HEK293 (cell line): Measurements from ENCODE around the gene NUFIP1.

Experiments used
- HOXD13 ChIP-seq: sonication (generic); formaldehyde crosslinking; IDR thresholded peaks from 2 replicates; pipeline ENCODE4 v1.8.0; 2022; ENCODE audit warnings: missing genetic modification reagents, borderline replicate concordance
- WT1 ChIP-seq: fragments of 450-650 bp; formaldehyde crosslinking; IDR thresholded peaks from 2 replicates; pipeline ENCODE4 v1.5.1; 2016; ENCODE audit warnings: missing biosample characterization, missing genetic modification characterization
- ZFP3 ChIP-seq: fragments of 450-650 bp; formaldehyde crosslinking; IDR thresholded peaks from 2 replicates; pipeline ENCODE4 v1.5.1; 2016; ENCODE audit warnings: low read depth, missing biosample characterization, missing genetic modification characterization
- ZNF140 ChIP-seq: fragments of 450-650 bp; formaldehyde crosslinking; IDR thresholded peaks from 2 replicates; pipeline ENCODE4 v1.5.1; 2016; ENCODE audit warnings: missing biosample characterization, missing genetic modification characterization
- ZNF19 ChIP-seq: fragments of 450-650 bp; formaldehyde crosslinking; IDR thresholded peaks from 2 replicates; pipeline ENCODE4; 2016; ENCODE audit warnings: missing biosample characterization, missing genetic modification characterization, low read depth
- ZNF221 ChIP-seq: fragments of 450-650 bp; formaldehyde crosslinking; IDR thresholded peaks from 2 replicates; pipeline ENCODE4 v1.5.1; 2017; ENCODE audit warnings: missing biosample characterization, missing genetic modification characterization, borderline replicate concordance
- ZNF248 ChIP-seq: fragments of 450-650 bp; formaldehyde crosslinking; IDR thresholded peaks from 2 replicates; pipeline ENCODE4 v1.5.1; 2017; ENCODE audit warnings: missing biosample characterization, missing genetic modification characterization
- ZNF335 ChIP-seq: fragments of 450-650 bp; formaldehyde crosslinking; conservative IDR thresholded peaks from 2 replicates; pipeline ENCODE4 v1.5.1; 2016; ENCODE audit warnings: missing biosample characterization, missing genetic modification characterization
- ZNF354C ChIP-seq: fragments of 450-650 bp; formaldehyde crosslinking; IDR thresholded peaks from 2 replicates; pipeline ENCODE4 v1.5.1; 2016; ENCODE audit warnings: missing biosample characterization, missing genetic modification characterization, low read depth, borderline replicate concordance
- ZNF416 ChIP-seq: fragments of 450-650 bp; formaldehyde crosslinking; IDR thresholded peaks from 2 replicates; pipeline ENCODE4 v1.5.1; 2016; ENCODE audit warnings: missing biosample characterization, missing genetic modification characterization
- TF ChIP-seq, protein P1 (sequence below): fragments of 450-650 bp; formaldehyde crosslinking; IDR thresholded peaks from 2 replicates; pipeline ENCODE4 v1.5.1; 2016; ENCODE audit warnings: missing biosample characterization, missing genetic modification characterization
- TF ChIP-seq, protein P2 (sequence below): fragments of 450-650 bp; IDR thresholded peaks from 2 replicates; pipeline ENCODE4 v1.5.1; 2018; ENCODE audit warnings: missing biosample characterization, mild to moderate bottlenecking, missing genetic modification characterization
- TF ChIP-seq, protein P3 (sequence below): fragments of 450-650 bp; formaldehyde crosslinking; IDR thresholded peaks from 2 replicates; pipeline ENCODE4 v1.5.1; 2016; ENCODE audit warnings: missing biosample characterization, missing genetic modification characterization
- TF ChIP-seq, protein P4 (sequence below): fragments of 450-650 bp; formaldehyde crosslinking; conservative IDR thresholded peaks from 2 replicates; pipeline ENCODE4 v1.5.1; 2016; ENCODE audit warnings: low read depth, missing biosample characterization, missing genetic modification characterization
- TF ChIP-seq, protein P5 (sequence below): fragments of 450-650 bp; formaldehyde crosslinking; IDR thresholded peaks from 2 replicates; pipeline ENCODE4 v1.5.1; 2016; ENCODE audit warnings: missing biosample characterization, missing genetic modification characterization
- TF ChIP-seq, protein P6 (sequence below): fragments of 450-650 bp; formaldehyde crosslinking; IDR thresholded peaks from 2 replicates; pipeline ENCODE4 v1.5.1; 2016; ENCODE audit warnings: missing biosample characterization, missing genetic modification characterization
- TF ChIP-seq, protein P7 (sequence below): fragments of 450-650 bp; formaldehyde crosslinking; IDR thresholded peaks from 2 replicates; pipeline ENCODE4 v1.5.1; 2016; ENCODE audit warnings: missing biosample characterization, missing genetic modification characterization
- TF ChIP-seq, protein P8 (sequence below): fragments of 450-650 bp; formaldehyde crosslinking; IDR thresholded peaks from 2 replicates; pipeline ENCODE4 v1.5.1; 2017; ENCODE audit warnings: missing biosample characterization, missing genetic modification characterization
- TF ChIP-seq, protein P9 (sequence below): fragments of 450-650 bp; formaldehyde crosslinking; IDR thresholded peaks from 2 replicates; pipeline ENCODE4 v1.5.1; 2016; ENCODE audit warnings: missing biosample characterization, missing genetic modification characterization

Gene NUFIP1

DNA sequence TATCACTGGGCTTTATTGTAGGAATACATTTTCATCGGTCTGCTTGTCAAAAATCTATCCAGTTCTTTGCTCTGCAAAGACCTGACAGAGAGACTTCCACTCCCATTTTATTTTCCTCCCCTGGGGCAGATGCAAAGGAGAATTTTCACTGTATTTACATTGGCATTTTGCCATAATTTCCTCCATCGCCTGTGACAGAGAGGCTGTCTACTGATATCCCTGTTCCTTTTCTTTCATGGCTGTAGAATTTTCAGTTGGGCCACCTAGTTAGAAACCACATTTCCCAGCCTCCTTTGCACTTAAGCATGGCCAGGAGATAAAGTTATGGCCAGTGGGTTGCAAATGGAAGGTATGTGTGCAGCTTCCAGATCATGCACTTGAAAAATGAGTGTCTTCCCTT lies 89.3 kb downstream of the NUFIP1 start (continued):
- TF ChIP-seq ZNF354C: no peak
- no peak for TF ChIP-seq ZFP3 (tag by site-specific recombination)
- TF ChIP-seq, protein P1, sequence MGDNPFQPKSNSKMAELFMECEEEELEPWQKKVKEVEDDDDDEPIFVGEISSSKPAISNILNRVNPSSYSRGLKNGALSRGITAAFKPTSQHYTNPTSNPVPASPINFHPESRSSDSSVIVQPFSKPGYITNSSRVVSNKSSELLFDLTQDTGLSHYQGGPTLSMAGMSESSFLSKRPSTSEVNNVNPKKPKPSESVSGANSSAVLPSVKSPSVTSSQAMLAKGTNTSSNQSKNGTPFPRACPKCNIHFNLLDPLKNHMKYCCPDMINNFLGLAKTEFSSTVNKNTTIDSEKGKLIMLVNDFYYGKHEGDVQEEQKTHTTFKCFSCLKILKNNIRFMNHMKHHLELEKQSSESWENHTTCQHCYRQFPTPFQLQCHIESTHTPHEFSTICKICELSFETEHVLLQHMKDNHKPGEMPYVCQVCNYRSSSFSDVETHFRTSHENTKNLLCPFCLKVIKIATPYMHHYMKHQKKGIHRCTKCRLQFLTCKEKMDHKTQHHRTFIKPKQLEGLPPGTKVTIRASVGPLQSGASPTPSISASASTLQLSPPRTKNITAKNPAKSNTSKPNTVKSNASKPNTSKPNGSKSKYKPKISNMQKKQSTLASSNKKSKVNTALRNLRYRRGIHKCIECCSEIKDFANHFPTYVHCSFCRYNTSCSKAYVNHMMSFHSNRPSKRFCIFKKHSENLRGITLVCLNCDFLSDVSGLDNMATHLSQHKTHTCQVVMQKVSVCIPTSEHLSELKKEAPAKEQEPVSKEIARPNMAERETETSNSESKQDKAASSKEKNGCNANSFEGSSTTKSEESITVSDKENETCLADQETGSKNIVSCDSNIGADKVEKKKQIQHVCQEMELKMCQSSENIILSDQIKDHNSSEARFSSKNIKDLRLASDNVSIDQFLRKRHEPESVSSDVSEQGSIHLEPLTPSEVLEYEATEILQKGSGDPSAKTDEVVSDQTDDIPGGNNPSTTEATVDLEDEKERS (tag by site-specific recombination): no peak
- TF ChIP-seq, protein P2, sequence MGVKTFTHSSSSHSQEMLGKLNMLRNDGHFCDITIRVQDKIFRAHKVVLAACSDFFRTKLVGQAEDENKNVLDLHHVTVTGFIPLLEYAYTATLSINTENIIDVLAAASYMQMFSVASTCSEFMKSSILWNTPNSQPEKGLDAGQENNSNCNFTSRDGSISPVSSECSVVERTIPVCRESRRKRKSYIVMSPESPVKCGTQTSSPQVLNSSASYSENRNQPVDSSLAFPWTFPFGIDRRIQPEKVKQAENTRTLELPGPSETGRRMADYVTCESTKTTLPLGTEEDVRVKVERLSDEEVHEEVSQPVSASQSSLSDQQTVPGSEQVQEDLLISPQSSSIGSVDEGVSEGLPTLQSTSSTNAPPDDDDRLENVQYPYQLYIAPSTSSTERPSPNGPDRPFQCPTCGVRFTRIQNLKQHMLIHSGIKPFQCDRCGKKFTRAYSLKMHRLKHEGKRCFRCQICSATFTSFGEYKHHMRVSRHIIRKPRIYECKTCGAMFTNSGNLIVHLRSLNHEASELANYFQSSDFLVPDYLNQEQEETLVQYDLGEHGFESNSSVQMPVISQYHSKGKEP: peak; percentile 56; the same call in 1 of the 2 replicates
- TF ChIP-seq, protein P3, sequence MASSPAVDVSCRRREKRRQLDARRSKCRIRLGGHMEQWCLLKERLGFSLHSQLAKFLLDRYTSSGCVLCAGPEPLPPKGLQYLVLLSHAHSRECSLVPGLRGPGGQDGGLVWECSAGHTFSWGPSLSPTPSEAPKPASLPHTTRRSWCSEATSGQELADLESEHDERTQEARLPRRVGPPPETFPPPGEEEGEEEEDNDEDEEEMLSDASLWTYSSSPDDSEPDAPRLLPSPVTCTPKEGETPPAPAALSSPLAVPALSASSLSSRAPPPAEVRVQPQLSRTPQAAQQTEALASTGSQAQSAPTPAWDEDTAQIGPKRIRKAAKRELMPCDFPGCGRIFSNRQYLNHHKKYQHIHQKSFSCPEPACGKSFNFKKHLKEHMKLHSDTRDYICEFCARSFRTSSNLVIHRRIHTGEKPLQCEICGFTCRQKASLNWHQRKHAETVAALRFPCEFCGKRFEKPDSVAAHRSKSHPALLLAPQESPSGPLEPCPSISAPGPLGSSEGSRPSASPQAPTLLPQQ (tag by site-specific recombination): no peak
- TF ChIP-seq, protein P4, sequence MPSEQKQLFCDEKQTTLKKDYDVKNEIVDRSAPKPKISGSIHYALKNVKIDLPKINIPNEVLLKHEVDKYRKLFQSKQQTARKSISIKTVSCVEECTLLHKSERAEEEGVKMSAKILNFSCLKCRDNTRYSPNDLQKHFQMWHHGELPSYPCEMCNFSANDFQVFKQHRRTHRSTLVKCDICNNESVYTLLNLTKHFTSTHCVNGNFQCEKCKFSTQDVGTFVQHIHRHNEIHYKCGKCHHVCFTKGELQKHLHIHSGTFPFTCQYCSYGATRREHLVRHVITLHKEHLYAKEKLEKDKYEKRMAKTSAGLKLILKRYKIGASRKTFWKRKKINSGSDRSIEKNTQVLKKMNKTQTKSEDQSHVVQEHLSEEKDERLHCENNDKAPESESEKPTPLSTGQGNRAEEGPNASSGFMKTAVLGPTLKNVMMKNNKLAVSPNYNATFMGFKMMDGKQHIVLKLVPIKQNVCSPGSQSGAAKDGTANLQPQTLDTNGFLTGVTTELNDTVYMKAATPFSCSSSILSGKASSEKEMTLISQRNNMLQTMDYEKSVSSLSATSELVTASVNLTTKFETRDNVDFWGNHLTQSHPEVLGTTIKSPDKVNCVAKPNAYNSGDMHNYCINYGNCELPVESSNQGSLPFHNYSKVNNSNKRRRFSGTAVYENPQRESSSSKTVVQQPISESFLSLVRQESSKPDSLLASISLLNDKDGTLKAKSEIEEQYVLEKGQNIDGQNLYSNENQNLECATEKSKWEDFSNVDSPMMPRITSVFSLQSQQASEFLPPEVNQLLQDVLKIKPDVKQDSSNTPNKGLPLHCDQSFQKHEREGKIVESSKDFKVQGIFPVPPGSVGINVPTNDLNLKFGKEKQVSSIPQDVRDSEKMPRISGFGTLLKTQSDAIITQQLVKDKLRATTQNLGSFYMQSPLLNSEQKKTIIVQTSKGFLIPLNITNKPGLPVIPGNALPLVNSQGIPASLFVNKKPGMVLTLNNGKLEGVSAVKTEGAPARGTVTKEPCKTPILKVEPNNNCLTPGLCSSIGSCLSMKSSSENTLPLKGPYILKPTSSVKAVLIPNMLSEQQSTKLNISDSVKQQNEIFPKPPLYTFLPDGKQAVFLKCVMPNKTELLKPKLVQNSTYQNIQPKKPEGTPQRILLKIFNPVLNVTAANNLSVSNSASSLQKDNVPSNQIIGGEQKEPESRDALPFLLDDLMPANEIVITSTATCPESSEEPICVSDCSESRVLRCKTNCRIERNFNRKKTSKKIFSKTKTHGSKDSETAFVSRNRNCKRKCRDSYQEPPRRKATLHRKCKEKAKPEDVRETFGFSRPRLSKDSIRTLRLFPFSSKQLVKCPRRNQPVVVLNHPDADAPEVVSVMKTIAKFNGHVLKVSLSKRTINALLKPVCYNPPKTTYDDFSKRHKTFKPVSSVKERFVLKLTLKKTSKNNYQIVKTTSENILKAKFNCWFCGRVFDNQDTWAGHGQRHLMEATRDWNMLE (tag by site-specific recombination): no peak
- TF ChIP-seq, protein P5, sequence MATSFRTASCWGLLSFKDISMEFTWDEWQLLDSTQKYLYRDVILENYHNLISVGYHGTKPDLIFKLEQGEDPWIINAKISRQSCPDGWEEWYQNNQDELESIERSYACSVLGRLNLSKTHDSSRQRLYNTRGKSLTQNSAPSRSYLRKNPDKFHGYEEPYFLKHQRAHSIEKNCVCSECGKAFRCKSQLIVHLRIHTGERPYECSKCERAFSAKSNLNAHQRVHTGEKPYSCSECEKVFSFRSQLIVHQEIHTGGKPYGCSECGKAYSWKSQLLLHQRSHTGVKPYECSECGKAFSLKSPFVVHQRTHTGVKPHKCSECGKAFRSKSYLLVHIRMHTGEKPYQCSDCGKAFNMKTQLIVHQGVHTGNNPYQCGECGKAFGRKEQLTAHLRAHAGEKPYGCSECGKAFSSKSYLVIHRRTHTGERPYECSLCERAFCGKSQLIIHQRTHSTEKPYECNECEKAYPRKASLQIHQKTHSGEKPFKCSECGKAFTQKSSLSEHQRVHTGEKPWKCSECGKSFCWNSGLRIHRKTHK (tag by site-specific recombination): no peak
- TF ChIP-seq, protein P6, sequence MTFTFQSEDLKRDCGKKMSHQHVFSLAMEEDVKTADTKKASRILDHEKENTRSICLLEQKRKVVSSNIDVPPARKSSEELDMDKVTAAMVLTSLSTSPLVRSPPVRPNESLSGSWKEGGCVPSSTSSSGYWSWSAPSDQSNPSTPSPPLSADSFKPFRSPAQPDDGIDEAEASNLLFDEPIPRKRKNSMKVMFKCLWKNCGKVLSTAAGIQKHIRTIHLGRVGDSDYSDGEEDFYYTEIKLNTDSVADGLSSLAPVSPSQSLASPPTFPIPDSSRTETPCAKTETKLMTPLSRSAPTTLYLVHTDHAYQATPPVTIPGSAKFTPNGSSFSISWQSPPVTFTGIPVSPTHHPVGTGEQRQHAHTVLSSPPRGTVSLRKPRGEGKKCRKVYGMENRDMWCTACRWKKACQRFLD (tag by site-specific recombination): no peak
- TF ChIP-seq HOXD13 (CRISPR knock-in tag): no peak
- TF ChIP-seq ZNF19 (tag by site-specific recombination): no peak
- TF ChIP-seq, protein P7, sequence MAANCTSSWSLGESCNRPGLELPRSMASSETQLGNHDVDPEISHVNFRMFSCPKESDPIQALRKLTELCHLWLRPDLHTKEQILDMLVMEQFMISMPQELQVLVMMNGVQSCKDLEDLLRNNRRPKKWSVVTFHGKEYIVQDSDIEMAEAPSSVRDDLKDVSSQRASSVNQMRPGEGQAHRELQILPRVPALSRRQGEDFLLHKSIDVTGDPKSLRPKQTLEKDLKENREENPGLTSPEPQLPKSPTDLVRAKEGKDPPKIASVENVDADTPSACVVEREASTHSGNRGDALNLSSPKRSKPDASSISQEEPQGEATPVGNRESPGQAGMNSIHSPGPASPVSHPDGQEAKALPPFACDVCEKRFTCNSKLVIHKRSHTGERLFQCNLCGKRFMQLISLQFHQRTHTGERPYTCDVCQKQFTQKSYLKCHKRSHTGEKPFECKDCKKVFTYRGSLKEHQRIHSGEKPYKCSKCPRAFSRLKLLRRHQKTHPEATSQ (tag by site-specific recombination): no peak
- no peak for TF ChIP-seq ZNF248 (tag by site-specific recombination)
- no peak for TF ChIP-seq ZNF140
- no peak for TF ChIP-seq ZNF221 (tag by site-specific recombination)
- 0 out of 2 replicates have a peak, but pooled peaks have one; percentile 20 for TF ChIP-seq WT1
- TF ChIP-seq, protein P8, sequence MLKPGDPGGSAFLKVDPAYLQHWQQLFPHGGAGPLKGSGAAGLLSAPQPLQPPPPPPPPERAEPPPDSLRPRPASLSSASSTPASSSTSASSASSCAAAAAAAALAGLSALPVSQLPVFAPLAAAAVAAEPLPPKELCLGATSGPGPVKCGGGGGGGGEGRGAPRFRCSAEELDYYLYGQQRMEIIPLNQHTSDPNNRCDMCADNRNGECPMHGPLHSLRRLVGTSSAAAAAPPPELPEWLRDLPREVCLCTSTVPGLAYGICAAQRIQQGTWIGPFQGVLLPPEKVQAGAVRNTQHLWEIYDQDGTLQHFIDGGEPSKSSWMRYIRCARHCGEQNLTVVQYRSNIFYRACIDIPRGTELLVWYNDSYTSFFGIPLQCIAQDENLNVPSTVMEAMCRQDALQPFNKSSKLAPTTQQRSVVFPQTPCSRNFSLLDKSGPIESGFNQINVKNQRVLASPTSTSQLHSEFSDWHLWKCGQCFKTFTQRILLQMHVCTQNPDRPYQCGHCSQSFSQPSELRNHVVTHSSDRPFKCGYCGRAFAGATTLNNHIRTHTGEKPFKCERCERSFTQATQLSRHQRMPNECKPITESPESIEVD (tag by site-specific recombination): peak; percentile 64
- peak; percentile 82 for TF ChIP-seq ZNF335 (tag by site-specific recombination)
- TF ChIP-seq, protein P9, sequence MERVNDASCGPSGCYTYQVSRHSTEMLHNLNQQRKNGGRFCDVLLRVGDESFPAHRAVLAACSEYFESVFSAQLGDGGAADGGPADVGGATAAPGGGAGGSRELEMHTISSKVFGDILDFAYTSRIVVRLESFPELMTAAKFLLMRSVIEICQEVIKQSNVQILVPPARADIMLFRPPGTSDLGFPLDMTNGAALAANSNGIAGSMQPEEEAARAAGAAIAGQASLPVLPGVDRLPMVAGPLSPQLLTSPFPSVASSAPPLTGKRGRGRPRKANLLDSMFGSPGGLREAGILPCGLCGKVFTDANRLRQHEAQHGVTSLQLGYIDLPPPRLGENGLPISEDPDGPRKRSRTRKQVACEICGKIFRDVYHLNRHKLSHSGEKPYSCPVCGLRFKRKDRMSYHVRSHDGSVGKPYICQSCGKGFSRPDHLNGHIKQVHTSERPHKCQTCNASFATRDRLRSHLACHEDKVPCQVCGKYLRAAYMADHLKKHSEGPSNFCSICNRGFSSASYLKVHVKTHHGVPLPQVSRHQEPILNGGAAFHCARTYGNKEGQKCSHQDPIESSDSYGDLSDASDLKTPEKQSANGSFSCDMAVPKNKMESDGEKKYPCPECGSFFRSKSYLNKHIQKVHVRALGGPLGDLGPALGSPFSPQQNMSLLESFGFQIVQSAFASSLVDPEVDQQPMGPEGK: no peak
- TF ChIP-seq ZNF416 (tag by site-specific recombination): no peak
